Neural progenitor cell (in vitro differentiated cells): ENCODE measurements around the gene AIM2. TPM values are rescaled to one million over a fixed set of nuclear protein-coding genes. Genes with fewer than 3 reads are reported as not detected.

Source experiments
- DNase-seq: peaks from one replicate; pipeline ENCODE4 v3.0.0-alpha.2; 2016; ENCODE audit warnings: low spot score
- H2AFZ ChIP-seq: fragments of 200-600 bp; sonication (generic); replicated peaks from 2 replicates; pipeline ENCODE4 v1.6.1; 2016; ENCODE audit warnings: antibody characterized with exemption
- H3F3A ChIP-seq: fragments of 200-600 bp; sonication (generic); 2 replicates; pipeline ENCODE4 v1.6.1; 2016; ENCODE audit warnings: antibody characterized with exemption, low read depth
- H3K27ac ChIP-seq: fragments of 200-600 bp; sonication (generic); 2 replicates; pipeline ENCODE4 v1.5.1; 2016; ENCODE audit warnings: mild to moderate bottlenecking
- H3K27me3 ChIP-seq: fragments of 200-600 bp; sonication (generic); 2 replicates; pipeline ENCODE4 v1.6.1; 2016; ENCODE audit warnings: mild to moderate bottlenecking, moderate library complexity
- H3K36me3 ChIP-seq: fragments of 200-600 bp; sonication (generic); 2 replicates; pipeline ENCODE4 v1.5.1; 2016
- H3K4me1 ChIP-seq: fragments of 200-600 bp; sonication (generic); 2 replicates; pipeline ENCODE4 v1.6.1; 2016; ENCODE audit warnings: mixed run types
- H3K4me2 ChIP-seq: fragments of 200-600 bp; sonication (generic); 2 replicates; pipeline ENCODE4 v1.6.1; 2016
- H3K4me3 ChIP-seq: fragments of 200-600 bp; sonication (generic); 2 replicates; pipeline ENCODE4 v1.5.1; 2016
- H3K79me2 ChIP-seq: fragments of 200-600 bp; sonication (generic); 2 replicates; pipeline ENCODE4 v1.6.1; 2016; ENCODE audit warnings: low read depth
- H3K9ac ChIP-seq: fragments of 200-600 bp; sonication (generic); 2 replicates; pipeline ENCODE4 v1.6.1; 2016
- H3K9me3 ChIP-seq: fragments of 200-600 bp; sonication (generic); 2 replicates; pipeline ENCODE4 v1.5.1; 2016; ENCODE audit warnings: low read depth
- H4K20me1 ChIP-seq: fragments of 200-600 bp; sonication (generic); 2 replicates; pipeline ENCODE4 v1.6.1; 2016; ENCODE audit warnings: low read depth
- H3K27ac Mint-ChIP-seq: 3 replicates; pipeline ENCODE4 v1.8.0; 2021; ENCODE audit warnings: mixed read lengths
- H3K27me3 Mint-ChIP-seq: 2 replicates; pipeline ENCODE4 v1.8.0; 2022; ENCODE audit warnings: low read depth, mild to moderate bottlenecking, inconsistent platforms, moderate library complexity, mixed read lengths; ENCODE audit not compliant: insufficient read depth
- H3K36me3 Mint-ChIP-seq: 3 replicates; pipeline ENCODE4 v1.8.0; 2021; ENCODE audit warnings: mixed read lengths
- H3K4me1 Mint-ChIP-seq: 3 replicates; pipeline ENCODE4 v1.8.0; 2021; ENCODE audit warnings: mixed read lengths
- H3K4me3 Mint-ChIP-seq: 3 replicates; pipeline ENCODE4 v1.8.0; 2021; ENCODE audit warnings: mild to moderate bottlenecking, moderate library complexity, mixed read lengths
- H3K9me3 Mint-ChIP-seq: 3 replicates; pipeline ENCODE4 v1.8.0; 2020; ENCODE audit warnings: mixed read lengths
- CTCF ChIP-seq: fragments of 200-600 bp; sonication (generic); IDR thresholded peaks from 2 replicates; pipeline ENCODE4 v1.5.1; 2017; ENCODE audit warnings: antibody characterized with exemption, mild to moderate bottlenecking
- EZH2 ChIP-seq: fragments of 200-600 bp; sonication (generic); IDR thresholded peaks from 2 replicates; pipeline ENCODE4 v1.6.1; 2017; ENCODE audit warnings: antibody characterized with exemption, mild to moderate bottlenecking, moderate library complexity
- EZH2phosphoT487 ChIP-seq: fragments of 200-600 bp; sonication (generic); IDR thresholded peaks from 2 replicates; pipeline ENCODE4 v1.6.1; 2017; ENCODE audit warnings: antibody characterized with exemption
- total RNA-seq: library from RNA; depleted of rRNA; stranded (reverse); fragments of >200 nt; gene quantifications from 2 replicates; pipeline ENCODE4 v1.2.3, GENCODE V29; 2015; ENCODE audit warnings: low replicate concordance

The AIM2 gene
- total RNA-seq, 1 donor from 2014 or later: 2.9 TPM

GRCh38 chr1:159079525-159079924 is 3.0 kb upstream of the AIM2 start:
- no peak overlapping the region for H3K4me3 Mint-ChIP-seq
- no peaks in the 10 kb centered on the region for H3K9me3 Mint-ChIP-seq
- Histone ChIP-seq H3K4me2 (no peak overlapping the region), H2AFZ (no peak overlapping the region), H3K27ac (no peak overlapping the region), H3K79me2 (no peaks in the 10 kb centered on the region), H3F3A (no peaks in the 10 kb centered on the region), H3K9ac (no peak overlapping the region), H3K4me3 (no peak overlapping the region), H3K36me3 (no peaks in the 10 kb centered on the region), H4K20me1 (no peaks in the 10 kb centered on the region), H3K9me3 (no peaks in the 10 kb centered on the region), H3K27me3 (no peaks in the 10 kb centered on the region), H3K4me1 (no peaks in the 10 kb centered on the region)
- H3K27ac Mint-ChIP-seq: no peak overlapping the region
- H3K36me3 Mint-ChIP-seq: no peaks in the 10 kb centered on the region
- H3K4me1 Mint-ChIP-seq: no peaks in the 10 kb centered on the region
- no peak for DNase-seq
- no peaks in the 10 kb centered on the region for H3K27me3 Mint-ChIP-seq
- TF ChIP-seq EZH2phosphoT487 (no peak), EZH2 (no peak), CTCF (no peak)

GRCh38 chr1:159077120-159077961 is 775 bp upstream of the AIM2 start:
- TF ChIP-seq EZH2phosphoT487: no peak
- no peak for TF ChIP-seq CTCF
- TF ChIP-seq EZH2: no peak
- Mint-ChIP-seq H3K4me3 (no peak overlapping the region), H3K27me3 (peaks cover 3% of the 10 kb centered on the region), H3K36me3 (no peaks in the 10 kb centered on the region), H3K27ac (no peak overlapping the region), H3K4me1 (no peaks in the 10 kb centered on the region), H3K9me3 (no peaks in the 10 kb centered on the region)
- Histone ChIP-seq H3K36me3 (no peaks in the 10 kb centered on the region), H3K27me3 (no peaks in the 10 kb centered on the region), H4K20me1 (no peaks in the 10 kb centered on the region), H3K4me1 (no peaks in the 10 kb centered on the region), H3K9me3 (no peaks in the 10 kb centered on the region), H3K9ac (no peak overlapping the region), H3K4me3 (no peak overlapping the region), H2AFZ (no peak overlapping the region), H3K4me2 (no peak overlapping the region), H3K27ac (no peak overlapping the region), H3F3A (no peaks in the 10 kb centered on the region), H3K79me2 (no peaks in the 10 kb centered on the region)
- DNase-seq: no peak

- H3K36me3 ChIP-seq: no peaks in the 10 kb centered on the region
- no peak overlapping the region for H3K9ac ChIP-seq
- no peak overlapping the region for H3K4me3 ChIP-seq
- peaks cover 3% of the 10 kb centered on the region for H3K4me1 Mint-ChIP-seq
- H3K4me3 Mint-ChIP-seq: no peak overlapping the region
- TF ChIP-seq EZH2phosphoT487: no peak
- TF ChIP-seq EZH2: no peak
- peak; percentile 78 for TF ChIP-seq CTCF
- no peaks in the 10 kb centered on the region for H3K36me3 Mint-ChIP-seq
- no peak overlapping the region for H3K27ac Mint-ChIP-seq
- DNase-seq: peak; percentile 70
- no peak overlapping the region for H2AFZ ChIP-seq
- H3K9me3 ChIP-seq: no peaks in the 10 kb centered on the region
- H3K4me1 ChIP-seq: no peaks in the 10 kb centered on the region
- peaks cover 7% of the 10 kb centered on the region for H3K27me3 Mint-ChIP-seq
- H4K20me1 ChIP-seq: no peaks in the 10 kb centered on the region
- H3K27ac ChIP-seq: no peak overlapping the region
- H3F3A ChIP-seq: no peaks in the 10 kb centered on the region
- H3K79me2 ChIP-seq: no peaks in the 10 kb centered on the region
- H3K4me2 ChIP-seq: no peak overlapping the region
- no peaks in the 10 kb centered on the region for H3K9me3 Mint-ChIP-seq
- H3K27me3 ChIP-seq: no peaks in the 10 kb centered on the region
Measured at GRCh38 chr1:159071970-159072582, 4.5 kb downstream of the AIM2 start.
